Adipose tissue (tissue), 3 donors: ENCODE data around the gene TRABD2B. TPM values are rescaled to one million over a fixed set of nuclear protein-coding genes. Genes with fewer than 3 reads are reported as not detected.

Source experiments
- H3K27ac ChIP-seq: one replicate; pipeline ENCODE4 v1.5.1; 2013; ENCODE audit warnings: low read depth, low read length
- WGBS, 3 donors: extraction: QIAGEN DNeasy Blood & Tissue Kit; methylation state at CpG; one replicate each; pipeline ENCODE4 v1.1.7; 2013; 5-methylcytosine and 5-hydroxymethylcytosine counted together
- polyA plus RNA-seq, 3 donors: library from polyadenylated mRNA; stranded (reverse); fragments of 200-250 nt; gene quantifications; one replicate each; pipeline ENCODE4 v1.2.3, GENCODE V29; 2013
- donor health status: healthy with polysubstance abuse.
- donor health status: Bipolar disorder and iron deficiency.
- donor health status: healthy.

TRABD2B gene
- polyA plus RNA-seq, 3 donors = 0.46 to 2.4 (median 1.0) TPM

DNA sequence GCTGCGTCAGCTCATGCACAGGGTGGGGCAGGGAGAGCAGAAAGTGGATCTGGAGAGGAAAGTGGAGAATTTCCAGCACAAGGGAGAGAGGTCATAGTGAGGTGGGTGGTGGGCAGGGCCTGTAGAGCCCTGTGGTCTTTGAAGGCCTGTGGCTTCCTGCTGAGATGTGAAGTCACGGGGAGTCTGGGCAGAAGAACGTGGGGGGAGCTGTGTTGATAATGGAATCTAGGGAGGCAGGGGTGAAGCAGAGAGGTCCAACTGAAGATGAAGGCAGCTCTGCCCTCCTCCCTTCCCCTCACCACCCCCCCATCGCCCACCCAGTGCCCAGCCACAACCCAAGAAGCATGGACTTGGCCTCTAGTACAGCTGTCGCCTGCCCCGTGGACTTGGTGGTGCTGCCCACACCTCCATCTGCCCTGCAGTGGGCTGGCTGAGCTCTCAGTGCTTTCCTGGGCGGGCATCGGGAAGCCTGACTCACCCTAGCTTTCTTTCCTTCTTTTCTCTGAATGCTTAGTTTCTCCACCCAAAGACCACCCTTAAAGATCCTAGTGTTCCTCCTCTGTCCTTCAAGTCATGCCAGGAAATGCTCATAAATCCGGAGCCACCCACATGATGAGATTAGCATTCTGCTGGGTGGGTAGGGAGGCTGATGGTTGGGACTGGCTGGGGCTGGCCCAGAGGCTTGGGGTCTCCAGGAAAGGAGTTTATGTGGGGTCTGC, 186.1 kb downstream of the TRABD2B start:
- 64 to 85% (median 77%) methylated on average over 9 of the region's 9 CpGs for WGBS, 3 donors
- H3K27ac ChIP-seq = no peak overlapping the region

DNA sequence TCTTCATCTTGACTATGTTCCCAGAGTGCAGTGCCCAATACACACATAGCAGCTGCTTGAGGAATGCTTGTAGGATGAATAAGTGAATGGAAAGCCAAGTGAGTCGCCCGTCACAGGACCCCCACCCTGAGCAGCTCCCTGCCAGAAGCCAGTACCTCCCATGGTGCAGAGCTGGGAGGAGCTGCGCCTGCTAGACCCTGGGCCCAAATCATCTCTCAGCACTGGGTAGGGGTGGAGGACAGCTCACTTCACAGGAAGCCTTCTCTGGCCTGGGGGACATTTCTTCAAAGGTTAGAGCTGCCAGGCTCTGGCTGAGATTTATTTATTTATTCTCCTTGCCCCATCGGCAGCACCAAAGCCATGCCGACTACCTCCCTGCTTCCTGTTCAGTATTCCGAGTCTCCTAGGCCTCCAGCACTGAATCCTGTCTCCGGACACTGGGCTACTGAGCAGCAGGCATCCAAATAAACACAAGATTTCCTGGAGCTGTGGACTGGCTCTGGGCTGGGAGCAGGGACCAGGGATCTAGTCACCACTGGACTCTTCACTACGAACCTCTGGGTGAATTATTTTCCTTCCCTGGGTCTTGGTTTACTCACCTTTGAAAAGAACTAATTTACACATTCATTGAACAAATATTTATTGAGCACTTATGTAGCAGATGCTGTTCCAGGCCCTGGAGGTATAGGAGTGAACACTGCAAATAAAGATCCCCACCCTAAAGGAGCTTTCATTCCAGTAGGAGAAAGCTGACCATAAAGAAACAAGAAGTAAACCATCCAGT, 187.7 kb downstream of the TRABD2B start:
- 48 to 75% (median 68%) methylated on average over 8 of the region's 8 CpGs for WGBS, 3 donors
- no peak overlapping the region for H3K27ac ChIP-seq

DNA sequence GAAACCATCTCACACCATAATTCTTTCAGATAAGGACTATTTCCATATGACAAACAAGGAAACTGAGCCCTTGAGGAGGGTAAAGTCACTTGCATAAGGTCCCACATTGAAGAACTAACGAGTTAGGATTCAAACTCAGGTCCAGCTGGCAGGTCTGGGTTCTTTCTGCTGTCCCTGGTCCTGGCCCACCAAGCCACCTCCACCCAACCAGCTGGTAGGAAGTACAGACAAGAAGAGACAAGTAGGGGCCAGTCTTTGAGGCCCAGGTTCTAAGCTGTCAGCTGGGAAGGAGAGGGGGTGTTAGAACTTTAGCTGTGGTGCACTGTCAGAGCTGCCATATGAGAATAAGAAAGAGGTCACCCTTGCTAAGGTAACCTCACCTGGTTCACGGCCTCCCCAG, 188.6 kb downstream of the TRABD2B start:
- no peak overlapping the region for H3K27ac ChIP-seq
- 67 to 89% (median 77%) methylated on average over 2 of the region's 2 CpGs for WGBS, 3 donors

DNA sequence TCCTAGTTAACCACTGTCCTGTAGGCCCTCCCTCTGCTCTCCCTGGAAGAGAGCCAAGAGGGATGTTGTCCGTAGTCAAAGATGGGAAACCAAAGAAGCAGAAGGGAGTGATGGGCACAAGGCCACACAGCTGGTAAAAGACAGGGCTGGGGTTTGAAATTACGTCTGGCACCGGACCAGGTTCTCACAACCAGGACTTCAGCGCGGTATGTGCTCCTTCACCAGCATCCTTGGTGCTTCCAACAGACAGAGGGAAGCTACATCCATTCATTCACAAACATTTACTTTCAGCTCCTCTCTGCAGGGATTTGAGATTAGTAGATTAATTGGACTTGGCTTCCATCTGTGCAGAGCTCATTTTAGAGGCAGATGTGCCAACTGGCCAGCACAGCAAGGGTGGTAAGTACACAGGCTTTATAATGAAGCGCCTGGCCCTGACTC, 191.2 kb downstream of the TRABD2B start:
- H3K27ac ChIP-seq = no peak overlapping the region
- WGBS, 3 donors = 53 to 83% (median 56%) methylated on average over 6 of the region's 6 CpGs

DNA sequence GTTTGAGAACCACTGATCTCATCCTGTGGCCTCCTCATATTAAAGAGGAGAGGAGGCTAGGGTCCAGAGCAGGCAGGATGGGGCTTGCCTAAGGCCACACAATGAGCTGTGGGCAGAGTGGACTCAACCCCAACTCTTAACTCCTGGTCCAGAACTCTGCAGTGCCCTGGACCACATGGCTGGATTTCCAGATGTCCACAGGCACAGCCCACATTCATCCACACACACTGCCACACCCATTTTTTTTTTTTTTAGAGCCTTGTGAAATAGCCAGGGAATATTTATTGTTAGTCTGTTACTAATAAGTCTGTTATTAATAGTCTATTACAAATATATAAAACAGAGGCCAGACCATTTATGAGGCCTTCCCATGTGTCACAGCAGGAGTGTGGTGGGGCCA, 192.2 kb downstream of the TRABD2B start:
- H3K27ac ChIP-seq = no peak overlapping the region

DNA sequence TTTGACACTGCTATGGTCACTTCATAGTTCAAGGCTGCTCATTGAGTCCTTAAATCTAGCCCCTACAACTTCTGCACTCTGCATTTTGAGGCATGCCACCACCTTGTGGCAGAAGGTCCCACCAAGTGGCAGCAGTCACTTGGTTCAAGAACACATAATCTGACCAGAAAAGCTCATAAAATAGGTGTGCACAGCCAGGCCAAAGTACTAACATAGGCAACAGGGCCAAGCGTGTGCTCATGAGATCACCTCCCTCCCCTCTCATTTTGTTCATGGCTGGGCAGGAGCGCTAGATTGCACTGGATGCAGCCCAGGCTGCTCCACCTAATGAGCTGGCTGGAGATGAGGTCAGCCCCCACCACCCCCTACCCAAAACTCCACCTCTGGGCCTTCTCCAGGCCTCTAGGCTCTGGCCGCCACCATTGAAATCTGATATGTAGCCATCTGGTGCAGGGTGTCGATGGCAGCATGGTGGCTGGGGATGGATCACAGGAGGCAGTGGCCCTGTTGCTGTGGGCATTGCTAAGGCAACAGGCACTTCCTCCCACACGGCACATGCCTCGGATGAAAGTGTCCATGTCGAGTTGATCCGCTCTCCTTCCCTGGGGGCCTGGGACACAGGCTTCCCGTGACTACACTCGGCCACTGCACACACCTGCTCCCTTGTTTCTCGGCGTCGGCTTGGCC, 193.2 kb downstream of the TRABD2B start:
- no peak overlapping the region for H3K27ac ChIP-seq

DNA sequence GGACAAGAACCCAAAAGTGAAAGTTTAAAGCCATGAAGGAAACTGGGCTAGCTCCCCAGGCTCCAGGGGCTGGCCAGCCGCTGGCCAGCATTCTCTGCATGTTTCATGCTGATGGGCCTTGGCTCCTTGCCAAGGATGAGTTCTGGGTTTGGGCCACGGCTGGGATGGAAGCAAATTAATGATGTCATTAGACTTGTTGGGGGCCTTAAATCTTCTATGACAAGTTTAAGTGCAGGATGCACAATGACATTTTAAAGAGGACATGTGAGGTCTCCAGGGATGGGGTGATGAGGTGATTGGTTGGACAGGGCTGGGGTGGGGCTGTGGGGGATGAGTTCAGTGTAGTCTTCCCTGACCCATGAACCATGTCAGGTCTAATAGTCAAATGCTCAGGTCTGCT, 199.6 kb downstream of the TRABD2B start:
- WGBS, 3 donors = 30 to 57% (median 41%) methylated on average over 2 of the region's 2 CpGs
- no peak overlapping the region for H3K27ac ChIP-seq

More for the DNA sequence above, 193.2 kb downstream of the TRABD2B start:
- 90 to 92% (median 91%) methylated on average over 13 of the region's 13 CpGs for WGBS, 3 donors

DNA sequence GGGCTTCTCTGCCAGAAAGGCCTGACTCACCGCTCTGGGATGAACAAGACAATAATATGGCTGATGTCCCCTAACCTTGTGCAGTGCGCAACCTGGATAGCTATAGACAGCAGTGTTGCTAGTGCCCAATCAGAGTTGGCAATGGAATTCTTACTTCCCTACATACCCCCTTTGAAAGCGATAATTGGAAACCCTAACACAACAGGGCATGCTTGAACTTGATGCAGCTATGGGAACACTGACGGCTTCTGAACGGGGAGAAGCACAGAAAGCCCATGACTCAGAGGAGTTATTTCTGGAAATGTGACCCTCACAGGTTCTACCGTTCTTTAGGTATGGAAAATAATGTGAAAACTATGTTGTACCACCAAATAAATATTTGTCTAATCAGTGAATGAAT, 200.6 kb downstream of the TRABD2B start:
- no peak overlapping the region for H3K27ac ChIP-seq
- WGBS, 3 donors = 89 to 98% (median 94%) methylated on average over 6 of the region's 6 CpGs

DNA sequence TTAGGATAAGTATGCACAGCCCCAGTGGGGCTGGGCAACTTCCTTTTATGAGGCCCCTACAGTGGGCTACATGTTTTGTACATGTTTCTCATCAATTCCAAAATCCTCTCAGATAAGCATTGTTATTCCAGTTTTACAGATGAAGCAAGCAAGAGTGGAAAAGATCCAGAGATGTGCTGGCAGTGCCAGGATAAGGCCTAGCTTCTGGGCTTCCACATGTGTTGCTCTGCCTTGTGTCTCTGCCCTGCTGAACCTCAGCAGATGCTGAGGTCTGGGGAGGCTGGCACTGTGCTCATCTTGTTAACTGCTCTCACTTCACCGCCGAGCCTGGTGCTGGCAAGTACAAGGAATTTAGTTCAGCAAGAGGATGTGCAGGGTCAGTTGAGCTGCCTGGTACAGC, 202.1 kb downstream of the TRABD2B start:
- no peak overlapping the region for H3K27ac ChIP-seq
- 93 to 96% (median 93%) methylated on average over 2 of the region's 2 CpGs for WGBS, 3 donors

DNA sequence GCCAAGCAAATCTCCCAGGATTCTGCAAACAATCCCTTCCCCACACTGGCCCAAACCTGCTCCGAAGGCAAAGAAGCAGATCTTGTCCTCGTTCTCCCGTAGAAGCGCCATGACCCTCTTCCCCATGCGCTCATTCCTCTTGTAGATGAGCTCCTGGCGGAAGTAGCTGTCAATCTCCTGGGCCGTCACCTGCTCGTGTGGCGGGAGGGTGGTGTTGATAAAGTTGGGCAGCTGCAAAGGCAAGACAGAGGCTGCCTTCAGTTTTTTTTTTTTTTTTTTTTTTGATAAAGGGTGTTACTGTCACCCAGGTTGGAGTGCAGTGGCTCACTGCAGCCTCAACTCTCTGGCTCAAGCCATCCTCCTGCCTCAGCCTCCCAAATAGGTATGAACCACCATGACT, 202.7 kb downstream of the TRABD2B start:
- H3K27ac ChIP-seq = no peak overlapping the region
- 90 to 98% (median 95%) methylated on average over 9 of the region's 9 CpGs for WGBS, 3 donors

DNA sequence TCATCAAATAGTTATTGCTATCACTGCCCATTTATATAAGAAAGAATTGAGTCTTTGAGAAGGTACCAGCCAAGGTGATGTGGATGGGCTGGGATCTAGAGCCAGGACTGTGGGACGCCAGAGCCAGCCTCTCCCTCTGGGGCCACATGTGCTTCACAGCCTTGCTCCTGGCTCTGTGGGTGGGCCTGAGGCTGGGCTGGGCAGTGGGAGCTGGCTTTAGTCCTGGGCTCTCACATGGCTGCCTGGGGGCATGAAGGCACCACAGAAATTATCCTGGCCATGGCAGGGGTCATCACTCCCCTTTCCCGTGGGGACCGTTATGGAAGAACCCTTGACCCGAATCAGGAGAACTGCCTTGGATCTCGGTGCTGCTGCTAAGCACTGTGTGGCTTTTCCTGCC, 203.1 kb downstream of the TRABD2B start:
- H3K27ac ChIP-seq = no peak overlapping the region
- WGBS, 3 donors = 68 to 82% (median 68%) methylated on average over 5 of the region's 5 CpGs

DNA sequence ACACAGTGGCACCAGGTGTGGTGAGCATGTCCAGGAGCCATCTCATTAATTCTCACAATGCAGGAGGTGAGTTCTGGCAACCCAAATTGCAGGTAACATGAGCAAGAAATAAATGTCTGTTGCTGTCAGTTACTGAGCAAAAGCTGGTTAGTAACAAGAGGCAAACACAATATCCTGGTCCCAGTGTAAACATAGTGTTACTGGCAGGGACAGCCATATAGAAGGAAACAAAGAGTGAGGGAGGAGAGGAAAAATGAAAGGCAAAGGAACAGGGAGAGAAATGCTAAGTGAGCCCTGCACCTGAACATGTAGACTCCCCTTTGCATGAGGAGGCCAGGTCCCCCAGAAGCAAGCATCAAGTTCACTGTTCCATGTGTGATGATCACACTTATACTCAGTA, 203.6 kb downstream of the TRABD2B start:
- H3K27ac ChIP-seq = no peak overlapping the region

DNA sequence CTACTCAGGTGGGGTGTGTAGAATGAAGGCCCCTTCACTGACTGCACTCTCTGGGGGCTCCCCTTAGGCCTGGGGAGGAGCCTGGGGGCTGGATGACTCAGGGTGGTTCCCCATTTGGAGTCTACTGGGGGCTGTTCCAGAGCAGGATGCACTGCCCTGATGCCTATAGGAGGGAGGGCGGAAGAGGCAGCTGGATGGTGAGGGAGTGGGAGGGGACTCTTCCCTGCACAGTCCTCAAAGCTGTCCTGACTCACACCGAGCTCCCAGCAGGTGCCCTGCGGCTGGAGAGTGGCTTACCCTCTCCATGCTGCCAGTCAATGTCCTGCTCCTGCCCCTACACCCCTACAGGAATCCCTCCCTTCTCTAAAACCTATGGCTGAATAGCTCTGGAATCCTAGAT, 204.4 kb downstream of the TRABD2B start:
- no peak overlapping the region for H3K27ac ChIP-seq
- WGBS, 3 donors = 66 to 94% (median 86%) methylated on average over 2 to 3 of the region's 3 CpGs

DNA sequence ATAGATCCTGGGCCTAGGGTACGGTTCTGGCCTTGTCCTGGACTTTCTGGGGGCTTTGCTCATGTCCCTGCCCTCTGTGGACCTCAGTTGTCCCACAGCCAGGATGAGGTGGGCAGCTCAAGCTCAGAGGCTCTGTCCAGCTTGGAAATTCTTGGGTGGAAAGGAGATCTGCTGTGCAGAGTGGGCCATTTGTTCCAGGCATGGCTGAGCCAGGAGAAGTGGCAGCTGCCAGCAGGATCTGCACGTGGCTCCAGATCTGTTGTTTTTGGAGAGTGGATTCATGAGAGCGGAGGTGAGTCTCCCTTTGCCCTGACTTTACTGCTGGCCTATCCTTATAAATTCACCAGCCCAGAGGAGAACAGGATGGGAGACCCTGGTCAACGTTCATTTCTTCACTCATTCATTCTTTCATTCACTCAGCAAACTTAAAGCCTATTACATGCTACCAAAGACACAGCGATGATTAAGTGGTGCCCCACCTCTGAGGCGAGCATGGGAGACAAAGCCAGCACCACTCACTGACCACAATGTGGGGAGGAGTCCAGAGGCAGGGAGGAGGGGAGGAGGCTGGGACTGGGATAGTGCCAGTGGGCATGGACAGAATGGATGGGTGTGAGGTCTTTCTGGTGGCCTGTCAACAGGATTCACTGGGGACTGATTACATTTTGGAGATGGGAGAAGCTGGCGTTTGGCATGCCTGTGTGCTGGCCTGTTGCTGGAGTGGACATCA, 205.1 kb downstream of the TRABD2B start:
- 72 to 77% (median 77%) methylated on average over 7 of the region's 7 CpGs for WGBS, 3 donors
- no peak overlapping the region for H3K27ac ChIP-seq

DNA sequence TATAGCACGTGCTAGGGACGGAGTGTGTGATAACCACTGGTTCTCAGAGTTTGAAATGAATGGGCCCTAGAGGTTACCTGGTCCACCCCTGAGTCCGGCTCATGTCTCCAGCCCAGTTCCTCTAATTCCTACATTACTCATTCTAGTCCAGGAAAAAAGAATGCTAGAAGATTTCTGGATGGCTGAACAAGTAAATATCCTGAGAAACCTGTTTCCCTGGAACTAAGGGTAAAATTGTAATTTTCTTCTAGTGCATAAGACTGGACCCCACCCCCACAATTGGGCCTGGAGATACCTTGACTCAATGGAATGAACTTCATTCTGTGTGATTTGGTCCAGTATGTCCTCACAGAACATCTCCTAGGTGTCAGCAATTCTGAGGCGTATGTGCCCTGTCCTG, 208.4 kb downstream of the TRABD2B start:
- WGBS, 3 donors = 78 to 92% (median 89%) methylated on average over 4 of the region's 4 CpGs
- no peak overlapping the region for H3K27ac ChIP-seq

DNA sequence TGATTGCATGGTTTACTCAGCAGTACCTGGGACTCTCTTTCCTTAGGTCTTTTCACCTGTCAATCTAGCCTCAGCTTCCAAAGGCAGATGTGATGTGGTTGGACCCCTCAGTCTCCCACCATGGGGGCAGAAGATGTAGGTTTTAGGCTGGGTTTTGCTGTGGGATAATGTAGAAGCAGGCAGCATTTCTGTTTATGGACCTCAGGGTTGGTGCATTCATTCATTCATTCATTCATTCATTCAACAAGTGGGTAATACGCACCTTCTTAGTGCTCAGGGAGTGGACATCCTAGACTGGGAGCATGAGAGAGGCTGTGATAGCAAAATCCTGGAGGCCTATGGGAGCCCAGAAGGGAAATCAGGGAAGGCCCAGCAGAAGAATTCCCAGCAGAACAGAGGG, 209.6 kb downstream of the TRABD2B start:
- H3K27ac ChIP-seq = no peak overlapping the region
- WGBS, 3 donors = 94 to 100% (median 96%) methylated on average over 1 of the region's 1 CpG

DNA sequence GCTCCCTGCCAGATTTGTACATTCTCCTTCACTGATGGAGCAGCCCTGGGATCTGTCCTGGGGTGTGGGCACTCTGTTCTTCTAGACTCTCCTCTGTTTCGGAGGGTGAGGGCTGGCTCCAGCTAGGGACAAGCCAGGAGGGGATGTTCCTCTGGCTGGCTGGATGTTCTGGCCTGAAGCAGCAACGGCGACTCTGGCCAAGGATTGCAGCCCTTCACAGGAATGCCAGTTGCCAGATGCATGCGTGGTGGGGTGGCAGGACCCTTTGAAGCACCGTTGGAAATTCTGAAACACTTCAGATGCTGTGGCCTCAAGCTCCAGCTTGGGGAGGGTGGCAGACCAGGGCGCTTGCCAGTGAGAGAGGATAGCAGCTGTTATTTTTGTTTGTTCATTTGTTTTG, 210.9 kb downstream of the TRABD2B start:
- H3K27ac ChIP-seq = no peak overlapping the region

DNA sequence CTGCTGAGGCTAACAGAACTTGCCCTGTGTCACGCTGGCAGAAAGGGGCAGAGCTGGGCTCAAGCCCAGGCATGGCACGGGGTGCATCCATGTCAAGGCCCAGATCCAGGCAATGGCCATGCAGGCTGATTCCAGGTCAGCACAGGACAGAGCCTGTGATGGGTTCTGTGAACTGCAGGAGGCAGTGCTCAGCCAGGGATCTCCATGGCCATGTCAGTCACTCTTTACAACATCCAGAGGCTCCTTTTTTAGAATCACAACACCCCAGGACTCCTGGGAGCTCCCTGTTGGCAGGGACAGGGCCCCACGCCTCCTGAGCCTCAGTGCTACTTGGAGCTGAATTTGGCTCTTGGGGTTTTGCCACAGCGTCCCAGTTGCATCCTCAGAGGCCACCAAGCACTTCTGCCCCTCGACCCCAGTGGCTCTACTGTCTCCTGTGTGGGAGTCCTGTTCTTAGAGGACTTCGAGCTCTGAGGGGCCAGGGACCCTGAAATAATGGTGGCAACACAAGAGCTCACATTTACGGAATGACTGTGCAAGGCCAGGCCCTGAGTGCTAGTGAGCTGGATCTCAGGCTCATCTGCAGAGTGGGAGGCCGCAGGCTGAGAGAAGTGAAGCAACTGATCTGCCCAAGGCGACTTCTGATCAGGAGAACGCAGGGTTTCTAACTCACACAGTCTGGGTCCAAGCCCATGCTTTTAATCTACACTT, 211.5 kb downstream of the TRABD2B start:
- 76 to 82% (median 76%) methylated on average over 10 of the region's 10 CpGs for WGBS, 3 donors
- no peak overlapping the region for H3K27ac ChIP-seq

More for the DNA sequence above, 210.9 kb downstream of the TRABD2B start:
- WGBS, 3 donors = 73 to 77% (median 77%) methylated on average over 6 of the region's 6 CpGs
